IPS DF 4.7 (cell line): ENCODE results near the gene CPLX3.
"Not testable (repeated sequence)": the region's sequence is repeated elsewhere in the genome, so short reads cannot be mapped to it uniquely, and the experiment has no call there.

Experiments
- DNase-seq: peaks from one replicate; pipeline ENCODE4 v3.0.0-alpha.2; 2013; ENCODE audit warnings: low spot score; ENCODE audit errors: extremely low read depth

The CPLX3 gene, protein sequence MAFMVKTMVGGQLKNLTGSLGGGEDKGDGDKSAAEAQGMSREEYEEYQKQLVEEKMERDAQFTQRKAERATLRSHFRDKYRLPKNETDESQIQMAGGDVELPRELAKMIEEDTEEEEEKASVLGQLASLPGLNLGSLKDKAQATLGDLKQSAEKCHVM

GRCh38 chr15:74826364-74826819 lies at the start of gene CPLX3:
CPLX3 (plus strand) TSS chr15:74826627; CDS start chr15:74826704, 77 bp downstream.
- no peak for DNase-seq

DNA sequence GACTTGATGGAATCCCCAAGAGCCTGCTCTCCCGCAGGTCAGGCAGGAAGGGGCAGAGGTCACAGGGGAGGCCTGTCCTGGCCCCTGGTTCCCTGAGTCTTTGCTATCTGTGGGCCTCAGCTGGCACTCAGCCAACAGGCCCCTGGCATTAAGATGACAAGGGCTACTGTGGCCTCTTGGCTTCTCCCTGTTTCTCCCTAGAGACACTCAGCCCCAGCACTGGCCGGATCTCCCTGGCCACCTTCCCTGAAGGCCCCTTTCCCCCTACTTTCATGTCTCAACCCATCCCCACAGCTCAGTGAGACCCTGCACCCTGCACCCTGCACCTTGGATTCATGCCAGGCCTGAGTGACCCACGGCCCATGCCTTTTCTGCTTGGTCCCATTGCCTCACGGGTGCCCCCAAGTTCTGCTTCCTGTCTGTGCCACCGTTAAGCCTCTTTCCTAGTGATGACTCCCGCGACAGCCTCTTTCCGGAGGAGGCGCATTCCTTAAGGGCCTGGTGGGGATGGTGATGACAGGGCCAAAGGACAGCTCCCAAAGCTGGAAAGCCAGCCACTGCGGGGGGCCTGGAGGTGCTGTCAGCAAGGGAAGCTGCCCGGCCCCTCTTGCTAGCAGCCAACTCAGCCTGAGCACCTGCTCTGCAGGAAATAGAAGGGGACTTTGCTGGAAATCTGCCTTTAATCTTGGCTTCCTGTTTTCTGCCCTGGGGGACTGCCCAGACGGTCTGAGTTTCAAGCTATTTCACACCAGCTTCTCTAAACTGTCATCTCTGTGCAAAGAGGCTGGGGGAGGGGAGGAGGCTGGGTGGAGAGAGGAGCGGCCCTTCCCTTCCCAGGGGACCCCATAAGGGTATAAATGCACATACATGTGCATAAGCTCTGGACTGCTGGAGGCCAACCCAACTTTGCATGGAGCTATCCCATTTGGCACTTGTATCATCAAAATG lies 49.3 kb upstream of the CPLX3 start:
- no peak for DNase-seq

DNA sequence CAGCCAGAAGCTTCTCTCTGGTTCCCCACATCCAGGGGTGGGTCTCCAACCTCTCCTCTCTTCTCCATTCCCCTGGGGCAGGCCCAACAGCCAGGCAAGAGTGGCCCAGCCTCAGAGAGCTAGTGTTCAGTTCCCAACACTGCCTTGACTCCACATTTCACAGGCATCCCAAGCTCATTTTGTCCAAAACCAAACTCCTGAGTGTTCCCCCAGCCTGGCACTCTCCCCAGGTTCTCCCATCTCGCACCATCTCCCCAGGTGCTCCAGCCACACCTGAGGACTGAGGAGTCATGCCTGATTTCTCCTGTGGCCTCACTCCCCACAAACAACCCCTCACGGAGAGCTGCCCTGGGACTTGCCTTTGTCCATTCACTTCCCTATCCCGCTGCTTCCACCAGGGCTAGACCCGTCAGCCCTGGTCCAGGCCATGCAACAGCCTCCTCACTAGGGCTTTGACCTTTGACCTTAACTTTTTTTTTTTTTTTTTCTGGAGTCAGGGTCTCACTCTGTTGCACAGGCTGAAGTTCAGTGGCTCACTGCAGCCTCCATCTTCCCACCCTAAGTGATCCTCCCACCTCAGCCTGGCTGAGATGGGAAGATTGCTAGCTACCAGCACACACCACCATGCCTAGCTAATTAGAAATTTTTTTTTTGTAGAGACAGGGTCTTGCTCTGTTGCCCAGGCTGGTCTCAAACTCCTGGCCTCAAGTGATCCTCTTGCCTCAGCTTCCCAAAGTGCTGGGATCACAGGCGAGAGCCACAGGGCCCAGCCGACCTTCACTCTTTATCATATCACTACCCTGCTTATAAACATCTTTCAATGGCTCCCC lies 48.4 kb upstream of the CPLX3 start:
- no peak for DNase-seq

DNA sequence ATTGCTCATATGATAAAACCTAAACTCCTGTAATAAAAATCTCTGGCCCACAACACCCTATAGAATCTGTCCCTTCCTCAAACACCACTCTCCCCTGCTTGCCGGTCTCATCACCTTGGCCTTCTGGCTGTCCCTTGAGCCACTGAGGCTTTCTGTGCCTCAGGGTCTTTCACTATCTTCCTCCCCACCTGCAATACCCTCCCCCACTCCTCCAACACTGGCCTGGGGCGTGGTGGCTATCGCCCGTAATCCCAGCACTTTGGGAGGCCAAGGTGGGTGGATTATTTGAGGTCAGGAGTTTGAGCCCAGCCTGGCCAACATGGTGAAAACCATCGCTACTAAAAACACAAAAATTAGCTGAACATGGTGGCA lies 47.8 kb upstream of the CPLX3 start:
- no peak for DNase-seq

GRCh38 chr15:74779162-74779648 lies 47.2 kb upstream of the CPLX3 start:
- no peak for DNase-seq

- DNase-seq = no peak
Measured at GRCh38 chr15:74780523-74781430, 45.6 kb upstream of the CPLX3 start.

DNA sequence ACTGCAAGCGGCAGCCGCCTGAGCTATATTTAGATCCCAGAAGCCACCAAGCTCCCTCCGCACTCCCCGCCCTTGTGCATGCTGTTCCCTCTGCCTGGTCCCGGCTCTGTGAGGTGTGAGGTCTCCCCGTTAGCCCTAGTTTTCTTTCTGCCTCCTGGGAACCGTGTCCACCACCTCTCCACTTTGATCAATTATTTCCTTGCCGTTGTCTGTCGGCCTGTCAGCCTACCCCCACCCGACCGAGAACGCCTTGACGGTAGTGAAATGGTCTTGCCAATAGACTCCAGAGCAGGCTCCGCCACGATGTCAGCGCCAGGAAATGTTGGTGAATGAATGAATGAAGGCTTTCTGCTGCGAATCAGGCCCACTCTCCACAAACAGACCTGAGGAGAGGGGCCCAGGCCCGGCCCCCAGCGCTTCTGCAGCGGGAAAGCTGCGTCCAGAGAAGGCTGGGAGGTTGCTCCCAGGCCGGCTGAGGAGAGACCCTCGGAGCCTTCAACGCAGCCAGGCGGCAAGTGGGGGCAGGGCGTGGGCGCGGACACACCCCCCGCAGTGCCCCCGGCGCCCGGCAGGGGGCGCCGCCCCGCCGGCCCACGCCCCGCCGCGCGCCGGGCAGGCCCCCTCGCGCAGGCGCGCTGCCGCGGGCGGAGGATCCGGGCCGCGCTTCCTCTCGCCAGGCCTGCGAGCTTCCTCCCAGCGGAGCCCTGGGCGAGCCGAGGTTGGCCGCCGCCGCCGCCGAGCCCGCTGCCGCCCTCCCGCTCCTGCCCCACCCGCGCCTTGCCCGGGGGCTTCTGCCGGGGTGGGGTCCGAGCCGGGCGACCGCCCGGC lies 44.8 kb upstream of the CPLX3 start, which contains the start of gene CSK:
TSS of gene CSK (plus strand) at position 650 of the 828 bp plus-strand sequence. CDS start 16,218 bp downstream, outside the sequence.
- DNase-seq = no peak

DNA sequence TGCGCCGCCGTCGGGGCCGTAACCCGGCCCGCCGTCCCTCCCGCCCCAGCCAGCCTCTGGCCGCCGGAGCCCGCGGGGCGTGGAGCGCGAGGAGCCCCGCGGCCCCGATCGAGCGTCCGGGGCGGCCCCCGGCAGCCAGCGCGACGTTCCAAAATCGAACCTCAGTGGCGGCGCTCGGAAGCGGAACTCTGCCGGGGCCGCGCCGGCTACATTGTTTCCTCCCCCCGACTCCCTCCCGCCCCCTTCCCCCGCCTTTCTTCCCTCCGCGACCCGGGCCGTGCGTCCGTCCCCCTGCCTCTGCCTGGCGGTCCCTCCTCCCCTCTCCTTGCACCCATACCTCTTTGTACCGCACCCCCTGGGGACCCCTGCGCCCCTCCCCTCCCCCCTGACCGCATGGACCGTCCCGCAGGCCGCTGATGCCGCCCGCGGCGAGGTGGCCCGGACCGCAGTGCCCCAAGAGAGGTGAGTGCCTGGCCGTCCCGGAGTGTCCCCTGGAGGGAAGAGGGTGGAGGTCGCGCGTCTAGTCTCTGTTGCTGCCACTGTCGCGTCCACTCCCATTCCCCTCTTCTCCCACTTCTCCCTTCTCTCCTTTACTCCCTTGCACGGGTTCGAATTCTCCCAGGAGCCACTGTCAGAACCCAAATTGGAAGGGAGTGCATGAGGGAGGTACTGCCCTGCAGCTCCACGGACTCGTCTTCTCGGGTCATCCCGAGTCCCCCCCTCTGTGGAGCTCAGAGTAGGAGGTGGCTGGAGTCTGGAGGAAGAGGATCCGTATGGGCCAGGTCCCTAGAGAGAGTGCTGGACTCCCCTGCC lies 44.0 kb upstream of the CPLX3 start:
- no peak for DNase-seq

GRCh38 chr15:74783072-74783807 lies 43.2 kb upstream of the CPLX3 start:
- DNase-seq = no peak

DNA sequence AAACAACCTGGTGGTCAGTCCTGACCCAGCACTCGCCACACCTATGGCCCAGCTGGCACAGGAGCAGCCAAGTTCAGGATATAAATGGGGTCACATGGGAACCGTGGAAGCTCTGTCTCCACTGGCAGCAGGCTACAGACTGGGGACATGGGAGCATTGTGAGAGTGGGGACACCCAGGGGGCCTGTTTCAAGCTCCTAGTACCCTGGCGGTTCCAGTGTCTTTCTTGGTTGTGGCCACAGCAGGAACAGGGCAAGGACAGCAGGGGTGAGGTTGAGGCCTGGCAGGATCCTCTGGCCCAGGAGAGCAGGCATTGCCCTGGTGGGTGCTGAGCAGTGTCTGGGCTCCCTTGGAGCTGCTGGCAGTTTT lies 42.6 kb upstream of the CPLX3 start:
- DNase-seq = no peak

- DNase-seq = no peak
Measured at GRCh38 chr15:74784426-74785193, 41.8 kb upstream of the CPLX3 start.

DNA sequence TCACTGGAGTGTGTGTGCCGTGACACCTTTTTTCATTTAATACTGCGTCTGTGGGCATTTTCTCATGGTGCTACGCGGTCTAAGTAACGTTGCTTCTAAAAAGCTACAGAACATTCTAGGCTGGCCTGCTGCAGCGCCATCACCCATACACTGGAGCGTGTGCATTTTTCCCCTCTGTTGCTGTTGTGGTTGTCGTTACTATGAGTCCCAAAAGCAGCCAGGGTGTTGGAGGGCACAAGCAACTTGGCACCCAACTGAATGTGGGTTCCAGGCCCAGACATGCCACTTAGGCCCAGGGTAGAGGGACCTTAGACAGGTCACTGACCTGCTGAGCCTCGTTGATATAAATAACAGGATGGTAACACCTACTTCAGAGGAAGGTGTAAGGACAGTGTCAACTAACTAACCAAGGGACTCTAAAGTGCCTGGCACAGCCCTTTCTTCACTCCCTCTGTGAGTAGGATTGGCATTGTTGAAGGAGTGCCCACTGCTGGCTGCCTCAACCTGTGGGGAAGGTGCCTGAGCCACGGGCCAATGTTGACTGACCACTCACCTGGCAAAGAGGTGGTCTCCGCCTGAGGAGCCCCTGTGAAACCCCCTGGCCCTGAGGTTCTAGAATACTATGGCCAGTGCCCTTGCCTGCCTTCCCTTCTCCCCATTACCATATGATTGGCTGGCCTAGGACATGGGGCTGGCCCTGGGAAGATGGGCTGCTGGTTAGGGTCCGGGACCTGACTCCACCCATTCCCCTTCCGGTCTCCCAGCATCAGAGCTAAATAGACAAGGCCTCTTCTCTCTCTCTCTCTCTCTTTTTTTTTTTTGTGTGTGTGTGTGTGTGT lies 41.0 kb upstream of the CPLX3 start:
- no peak for DNase-seq

GRCh38 chr15:74786081-74786480 lies 40.3 kb upstream of the CPLX3 start:
- DNase-seq = not testable (repeated sequence)

- DNase-seq = no peak
Measured at GRCh38 chr15:74786551-74787165, 39.8 kb upstream of the CPLX3 start.

DNA sequence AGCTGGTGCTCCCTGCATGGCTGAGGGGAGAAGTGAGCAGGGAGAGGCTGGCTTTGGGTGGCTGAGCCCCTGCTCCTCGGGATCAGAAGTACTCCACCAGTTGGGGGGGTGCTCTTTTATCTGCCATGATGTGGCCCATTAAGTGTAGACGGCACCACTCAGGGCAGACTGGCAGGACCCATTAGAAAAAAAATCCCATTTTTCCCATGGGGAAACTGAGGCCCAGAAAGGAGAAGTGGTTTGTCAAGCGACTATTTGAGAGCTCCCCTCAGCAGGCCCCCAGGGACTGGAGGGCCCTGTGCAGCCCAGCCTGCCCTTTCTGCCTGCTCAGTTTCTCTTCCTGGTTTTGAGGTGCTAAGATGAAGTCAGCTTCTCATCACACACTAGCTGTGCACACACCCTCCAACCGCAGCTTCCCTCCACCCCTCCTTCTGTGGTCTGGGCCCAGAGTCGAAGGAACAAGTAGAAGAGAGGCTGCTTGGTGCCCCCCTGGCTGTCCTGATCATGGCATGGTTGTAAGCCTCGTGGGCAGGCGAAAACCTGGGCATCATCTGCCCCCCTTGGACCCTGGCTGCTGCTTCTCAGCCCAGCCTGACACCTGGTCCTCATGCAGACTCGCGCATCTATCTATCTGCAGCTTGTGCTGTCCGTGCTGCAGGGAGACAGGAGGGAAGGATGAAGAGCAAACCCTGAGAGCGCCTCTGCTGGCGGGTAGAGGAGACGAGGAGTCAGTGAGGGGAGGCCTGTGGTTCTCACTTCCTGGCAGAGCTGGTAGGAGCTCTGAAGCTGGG lies 39.0 kb upstream of the CPLX3 start:
- no peak for DNase-seq
